Endothelial cell (in vitro differentiated cells): ENCODE data around the gene MSRB1. TPM values are rescaled to one million over a fixed set of nuclear protein-coding genes. Genes with fewer than 3 reads are reported as not detected.

ENCODE experiments used
- DNase-seq: peaks from one replicate; pipeline ENCODE4 v3.0.0; 2021; ENCODE audit warnings: low spot score
- H3K27ac Mint-ChIP-seq: one replicate; pipeline ENCODE4 v1.8.0; 2021; ENCODE audit warnings: mixed read lengths, inconsistent platforms; ENCODE audit not compliant: unreplicated experiment
- H3K27me3 Mint-ChIP-seq: one replicate; pipeline ENCODE4 v1.8.0; 2021; ENCODE audit warnings: mild to moderate bottlenecking, moderate library complexity, mixed read lengths, inconsistent platforms; ENCODE audit not compliant: unreplicated experiment
- H3K36me3 Mint-ChIP-seq: one replicate; pipeline ENCODE4 v1.8.0; 2021; ENCODE audit warnings: mild to moderate bottlenecking, low read depth, mixed read lengths, inconsistent platforms; ENCODE audit not compliant: unreplicated experiment
- H3K4me1 Mint-ChIP-seq: one replicate; pipeline ENCODE4 v1.8.0; 2021; ENCODE audit warnings: mild to moderate bottlenecking, mixed read lengths, inconsistent platforms; ENCODE audit not compliant: unreplicated experiment
- H3K4me3 Mint-ChIP-seq: one replicate; pipeline ENCODE4 v1.8.0; 2021; ENCODE audit warnings: mild to moderate bottlenecking, mixed read lengths, inconsistent platforms; ENCODE audit not compliant: unreplicated experiment
- H3K9me3 Mint-ChIP-seq: one replicate; pipeline ENCODE4 v1.8.0; 2021; ENCODE audit warnings: mixed read lengths, inconsistent platforms; ENCODE audit not compliant: unreplicated experiment
- CTCF ChIP-seq: fragments of 200-600 bp; sonication (generic); IDR thresholded peaks from one replicate; pipeline ENCODE4 v1.5.0; 2021; ENCODE audit warnings: antibody characterized with exemption; ENCODE audit not compliant: unreplicated experiment
- total RNA-seq: library from RNA; stranded (reverse); fragmentation: NEBNext Ultra II Directional; extraction: Animal tissue kit (Norgen Biotek cat#: 25700); gene quantifications from one replicate; pipeline ENCODE4 v1.2.1, GENCODE V29; 2021; ENCODE audit not compliant: unreplicated experiment

MSRB1 gene
- total RNA-seq, 1 donor from 2014 or later: 18.1 TPM

- no peaks in the 10 kb centered on the region for H3K4me1 Mint-ChIP-seq
- H3K4me3 Mint-ChIP-seq: no peak overlapping the region
- TF ChIP-seq CTCF: no peak
- H3K27me3 Mint-ChIP-seq: peaks cover 6% of the 10 kb centered on the region
- no peaks in the 10 kb centered on the region for H3K9me3 Mint-ChIP-seq
- DNase-seq: no peak
- H3K27ac Mint-ChIP-seq: no peak overlapping the region
- H3K36me3 Mint-ChIP-seq: no peaks in the 10 kb centered on the region
These were observed 52.3 kb downstream of the MSRB1 start for GRCh38 chr16:1890708-1891050.

GRCh38 chr16:1890024-1890707, 52.8 kb downstream of the MSRB1 start:
- no peaks in the 10 kb centered on the region for H3K4me1 Mint-ChIP-seq
- no peak for TF ChIP-seq CTCF
- no peaks in the 10 kb centered on the region for H3K36me3 Mint-ChIP-seq
- H3K4me3 Mint-ChIP-seq: no peak overlapping the region
- no peaks in the 10 kb centered on the region for H3K9me3 Mint-ChIP-seq
- DNase-seq: no peak
- H3K27ac Mint-ChIP-seq: no peak overlapping the region
- peaks cover 6% of the 10 kb centered on the region for H3K27me3 Mint-ChIP-seq

Other genes with a start within 250 kb of the MSRB1 start
- gene MAPK8IP3, start 237.0 kb downstream of the MSRB1 start, total RNA-seq: 147 TPM
- gene NME3, start 171.7 kb downstream of the MSRB1 start, total RNA-seq: 33.3 TPM
- gene EME2, start 170.4 kb downstream of the MSRB1 start, total RNA-seq: 25.4 TPM
- 62.7 TPM for gene MRPS34, start 170.1 kb downstream of the MSRB1 start, total RNA-seq
- 52.9 TPM for gene SPSB3, start 160.6 kb downstream of the MSRB1 start, total RNA-seq
- 49.8 TPM for gene NUBP2, start 160.2 kb downstream of the MSRB1 start, total RNA-seq
- gene IGFALS, start 149.5 kb downstream of the MSRB1 start, total RNA-seq: not detected
- 44.8 TPM for gene HAGH, start 116.4 kb downstream of the MSRB1 start, total RNA-seq
- gene FAHD1, start 116.0 kb downstream of the MSRB1 start, total RNA-seq: 23.1 TPM
- not detected for gene MEIOB, start 71.0 kb downstream of the MSRB1 start, total RNA-seq
- gene HS3ST6, start 24.8 kb downstream of the MSRB1 start, total RNA-seq: not detected
- not detected for gene RPL3L, start 11.5 kb upstream of the MSRB1 start, total RNA-seq
- 122 TPM for gene NDUFB10, start 16.3 kb upstream of the MSRB1 start, total RNA-seq
- 3,223 TPM for gene RPS2, start 21.6 kb upstream of the MSRB1 start, total RNA-seq
- gene RNF151, start 23.7 kb upstream of the MSRB1 start, total RNA-seq: not detected
- gene TBL3, start 28.9 kb upstream of the MSRB1 start, total RNA-seq: 25.0 TPM
- gene NOXO1, start 38.3 kb upstream of the MSRB1 start, total RNA-seq: 0.23 TPM
- 30.0 TPM for gene GFER, start 41.0 kb upstream of the MSRB1 start, total RNA-seq
- gene SYNGR3, start 46.8 kb upstream of the MSRB1 start, total RNA-seq: 0.82 TPM
- 34.4 TPM for gene ZNF598, start 66.6 kb upstream of the MSRB1 start, total RNA-seq
- 0.82 TPM for gene NPW, start 76.6 kb upstream of the MSRB1 start, total RNA-seq
- 78.8 TPM for gene NHERF2, start 83.7 kb upstream of the MSRB1 start, total RNA-seq
- 25.6 TPM for gene NTHL1, start 104.6 kb upstream of the MSRB1 start, total RNA-seq
- 180 TPM for gene TSC2, start 104.8 kb upstream of the MSRB1 start, total RNA-seq
- 70.0 TPM for gene PKD1, start 192.7 kb upstream of the MSRB1 start, total RNA-seq
- gene RAB26, start 205.4 kb upstream of the MSRB1 start, total RNA-seq: 1.9 TPM
- gene TRAF7, start 212.6 kb upstream of the MSRB1 start, total RNA-seq: 190 TPM